Measurements from ENCODE around the gene PARD3. TPM values are rescaled to one million over a fixed set of nuclear protein-coding genes. Genes with fewer than 3 reads are reported as not detected.

Gene PARD3
- total and polyA plus RNA-seq, 2 donors (not counting 3 experiments of a cell fraction or from before 2014, with no cell fraction given): 7.3 to 24.1 TPM

DNA sequence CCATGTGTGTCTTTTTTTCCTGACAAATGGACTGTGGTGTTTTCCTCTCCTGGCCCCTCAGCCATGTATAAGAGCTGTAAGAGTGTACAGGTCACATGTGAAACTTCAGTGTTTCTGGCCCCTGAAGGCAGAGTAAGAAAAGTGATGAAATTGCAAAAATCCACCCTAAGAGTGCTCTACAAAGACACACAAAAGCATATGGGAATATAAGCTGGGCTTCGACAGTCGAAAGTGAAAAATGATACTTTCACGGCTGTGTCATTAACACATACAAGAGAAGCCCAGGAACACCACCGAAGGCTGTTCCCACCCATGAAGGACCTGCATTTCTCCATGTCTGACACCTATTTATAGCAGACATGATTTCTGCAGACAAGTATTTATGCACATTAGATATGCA, 192.2 kb downstream of the PARD3 start:
- H3K9me3 ChIP-seq (replicated peaks; ENCODE audit: control insufficient read depth, insufficient read depth, low read length): no peaks in the 10 kb centered on the region
- DNase-seq (ENCODE audit: low read depth, low spot score) (no peak), FAIRE-seq (no peak)
- H3K4me1 ChIP-seq (ENCODE audit: control insufficient read depth, extremely low read depth, insufficient read depth, low read length): no peaks in the 10 kb centered on the region
- TF ChIP-seq FOS (IDR thresholded peaks at IDR 0.05; ENCODE audit: borderline replicate concordance, insufficient read depth, low read length) (no peak), JUN (IDR thresholded peaks at IDR 0.05; ENCODE audit: borderline replicate concordance, insufficient read depth, insufficient read length, low read depth) (no peak)
- intact Hi-C loops (cut with micrococcal nuclease) (no loop called here), dilution Hi-C loops (cut with MboI; ENCODE audit: extremely low pct_ligation_motif_present, low sequenced_read_pairs) (no loop called here)
- no peak overlapping the region for H2AFZ ChIP-seq (ENCODE audit: low read depth, low read length)
- H4K20me1 ChIP-seq (replicated peaks; ENCODE audit: control insufficient read depth, extremely low read depth, insufficient read depth, low read length): no peaks in the 10 kb centered on the region
- no peaks in the 10 kb centered on the region for H3K27me3 ChIP-seq (ENCODE audit: control insufficient read depth in 2 of 2, insufficient read depth in 2 of 2, low read length in 2 of 2)
- ChIA-PET CTCF (interaction anchor here (1.0 kb wide), 1 partner anchor 14 kb away, joined by 3 read pairs; no protein-coding TSS in a partner anchor), POLR2A (no interaction called here)
- no peak overlapping the region for H3K9ac ChIP-seq (replicated peaks; ENCODE audit: extremely low read depth, insufficient read depth, low read length)
- H3K9me1 ChIP-seq (replicated peaks; ENCODE audit: control insufficient read depth, extremely low read depth, insufficient read depth, low read length): no peaks in the 10 kb centered on the region
- H3K36me3 ChIP-seq (ENCODE audit: control insufficient read depth in 2 of 2, extremely low read depth in 1 of 2, insufficient read depth in 2 of 2, low read length in 2 of 2): no peaks in the 10 kb centered on the region
- no peak overlapping the region for H3K4me3 ChIP-seq (replicated peaks in 1 of 3; ENCODE audit: insufficient read depth in 1 of 3, low read depth in 1 of 3, low read length in 3 of 3)
- BruUV-seq (replicated peaks): no TSS peak
- no peak overlapping the region for H3K4me2 ChIP-seq (ENCODE audit: insufficient read depth, low read length)
- no peaks in the 10 kb centered on the region for H3K79me2 ChIP-seq (ENCODE audit: control insufficient read depth, insufficient read depth, low read length)
- H3K27ac ChIP-seq (ENCODE audit: insufficient read depth, low read depth, low read length): no peak overlapping the region

DNA sequence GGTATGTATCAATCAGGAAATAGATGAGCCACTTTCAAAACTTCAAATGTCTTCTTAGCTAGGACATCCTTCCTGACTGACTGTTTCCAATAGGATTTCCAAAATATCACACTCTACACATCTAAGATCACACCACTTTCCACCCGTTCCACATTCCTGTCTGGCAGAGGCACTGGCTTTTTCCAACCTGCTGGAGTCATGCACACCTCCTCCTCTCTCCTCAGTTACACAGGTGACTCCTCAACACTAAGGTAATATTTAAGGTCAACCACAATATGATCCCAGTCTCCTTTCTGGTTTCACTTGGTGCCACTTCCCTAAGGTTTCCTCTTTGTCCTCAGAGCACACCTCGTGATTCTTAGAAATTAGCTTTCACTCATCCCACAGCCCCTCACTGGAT, 196.5 kb downstream of the PARD3 start:
- no peak for TF ChIP-seq JUN (IDR thresholded peaks at IDR 0.05; ENCODE audit: borderline replicate concordance, insufficient read depth, insufficient read length, low read depth)
- TF ChIP-seq FOS (IDR thresholded peaks at IDR 0.05; ENCODE audit: borderline replicate concordance, insufficient read depth, low read length): no peak
- TF ChIP-seq POLR2A (IDR thresholded peaks at IDR 0.05; ENCODE audit: low read depth, low read length): no peak
- TF ChIP-seq, protein P1, sequence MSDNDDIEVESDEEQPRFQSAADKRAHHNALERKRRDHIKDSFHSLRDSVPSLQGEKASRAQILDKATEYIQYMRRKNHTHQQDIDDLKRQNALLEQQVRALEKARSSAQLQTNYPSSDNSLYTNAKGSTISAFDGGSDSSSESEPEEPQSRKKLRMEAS (IDR thresholded peaks at IDR 0.05; ENCODE audit: insufficient read depth, insufficient read length): no peak
- TF ChIP-seq, protein P2, sequence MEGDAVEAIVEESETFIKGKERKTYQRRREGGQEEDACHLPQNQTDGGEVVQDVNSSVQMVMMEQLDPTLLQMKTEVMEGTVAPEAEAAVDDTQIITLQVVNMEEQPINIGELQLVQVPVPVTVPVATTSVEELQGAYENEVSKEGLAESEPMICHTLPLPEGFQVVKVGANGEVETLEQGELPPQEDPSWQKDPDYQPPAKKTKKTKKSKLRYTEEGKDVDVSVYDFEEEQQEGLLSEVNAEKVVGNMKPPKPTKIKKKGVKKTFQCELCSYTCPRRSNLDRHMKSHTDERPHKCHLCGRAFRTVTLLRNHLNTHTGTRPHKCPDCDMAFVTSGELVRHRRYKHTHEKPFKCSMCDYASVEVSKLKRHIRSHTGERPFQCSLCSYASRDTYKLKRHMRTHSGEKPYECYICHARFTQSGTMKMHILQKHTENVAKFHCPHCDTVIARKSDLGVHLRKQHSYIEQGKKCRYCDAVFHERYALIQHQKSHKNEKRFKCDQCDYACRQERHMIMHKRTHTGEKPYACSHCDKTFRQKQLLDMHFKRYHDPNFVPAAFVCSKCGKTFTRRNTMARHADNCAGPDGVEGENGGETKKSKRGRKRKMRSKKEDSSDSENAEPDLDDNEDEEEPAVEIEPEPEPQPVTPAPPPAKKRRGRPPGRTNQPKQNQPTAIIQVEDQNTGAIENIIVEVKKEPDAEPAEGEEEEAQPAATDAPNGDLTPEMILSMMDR (IDR thresholded peaks at IDR 0.05; ENCODE audit: extremely low read depth in 1 of 2, insufficient read depth in 1 of 2, low read depth in 1 of 2, low read length in 2 of 2): no peak
- no peak for TF ChIP-seq POLR2AphosphoS5 (IDR thresholded peaks at IDR 0.05; ENCODE audit: insufficient read depth, low read depth, low read length)
- TF ChIP-seq MYC (IDR thresholded peaks at IDR 0.05; ENCODE audit: low read depth, low read length): no peak
- H3K4me3 ChIP-seq (replicated peaks in 1 of 3; ENCODE audit: insufficient read depth in 1 of 3, low read depth in 1 of 3, low read length in 3 of 3): no peak overlapping the region
- H3K79me2 ChIP-seq (ENCODE audit: control insufficient read depth, insufficient read depth, low read length): no peaks in the 10 kb centered on the region
- H2AFZ ChIP-seq (ENCODE audit: low read depth, low read length): no peak overlapping the region
- FAIRE-seq: peak; percentile 18
- H3K36me3 ChIP-seq (ENCODE audit: control insufficient read depth in 2 of 2, extremely low read depth in 1 of 2, insufficient read depth in 2 of 2, low read length in 2 of 2): no peaks in the 10 kb centered on the region
- BruUV-seq (replicated peaks): no TSS peak
- peaks cover 5% of the 10 kb centered on the region for H3K4me1 ChIP-seq (ENCODE audit: control insufficient read depth, extremely low read depth, insufficient read depth, low read length)
- intact Hi-C loops (cut with micrococcal nuclease): no loop called here
- no peaks in the 10 kb centered on the region for H3K9me1 ChIP-seq (replicated peaks; ENCODE audit: control insufficient read depth, extremely low read depth, insufficient read depth, low read length)
- ChIA-PET CTCF (interaction anchor here (1.3 kb wide), 1 partner anchor 20 kb away, joined by 5 read pairs; no protein-coding TSS in a partner anchor), POLR2A (no interaction called here)
- dilution Hi-C loops (cut with MboI; ENCODE audit: extremely low pct_ligation_motif_present, low sequenced_read_pairs): no loop called here
- no peaks in the 10 kb centered on the region for H3K27me3 ChIP-seq (ENCODE audit: control insufficient read depth in 2 of 2, insufficient read depth in 2 of 2, low read length in 2 of 2)
- H3K27ac ChIP-seq (ENCODE audit: insufficient read depth, low read depth, low read length): no peak overlapping the region
- no peak overlapping the region for H3K4me2 ChIP-seq (ENCODE audit: insufficient read depth, low read length)
- H4K20me1 ChIP-seq (replicated peaks; ENCODE audit: control insufficient read depth, extremely low read depth, insufficient read depth, low read length): no peaks in the 10 kb centered on the region
- no peak overlapping the region for H3K9ac ChIP-seq (replicated peaks; ENCODE audit: extremely low read depth, insufficient read depth, low read length)
- DNase-seq (ENCODE audit: low read depth, low spot score): no peak
- H3K9me3 ChIP-seq (replicated peaks; ENCODE audit: control insufficient read depth, insufficient read depth, low read length): no peaks in the 10 kb centered on the region
